ENCODE data around the gene SMARCAD1.

SMARCAD1 gene

DNA sequence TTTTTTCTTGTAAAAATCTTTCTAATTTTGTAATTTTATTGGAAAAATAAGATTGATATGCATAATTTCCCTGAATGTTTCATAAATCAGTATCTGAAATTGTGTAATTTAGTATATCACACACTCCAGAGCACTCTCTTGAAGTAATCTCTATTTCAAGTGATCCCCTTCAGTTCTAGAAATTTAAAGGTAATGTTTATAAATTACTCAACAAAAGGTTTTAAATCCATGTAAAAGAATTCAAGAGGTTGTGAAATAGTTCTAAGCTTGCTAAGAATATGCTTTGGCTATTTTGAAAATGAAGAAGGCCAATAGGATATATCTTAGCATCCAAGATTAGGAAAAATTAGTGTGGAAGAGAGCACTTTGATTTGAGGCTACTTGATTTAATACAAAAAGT lies 28.2 kb downstream of the SMARCAD1 start:
- Histone ChIP-seq H3K9me3 (ENCODE audit: insufficient read depth, low read depth, low read length) (no peaks in the 10 kb centered on the region), H3K4me3 (ENCODE audit: low read length) (no peak overlapping the region), H3K4me1 (ENCODE audit: insufficient read depth, low read length) (no peaks in the 10 kb centered on the region), H3K27ac (ENCODE audit: low read length) (no peak overlapping the region), H3K27me3 (ENCODE audit: insufficient read depth, low read length) (no peaks in the 10 kb centered on the region), H3K36me3 (ENCODE audit: insufficient read depth, low read depth, low read length) (peaks cover 97% of the 10 kb centered on the region), H3K9ac (ENCODE audit: low read depth, low read length) (no peak overlapping the region)

DNA sequence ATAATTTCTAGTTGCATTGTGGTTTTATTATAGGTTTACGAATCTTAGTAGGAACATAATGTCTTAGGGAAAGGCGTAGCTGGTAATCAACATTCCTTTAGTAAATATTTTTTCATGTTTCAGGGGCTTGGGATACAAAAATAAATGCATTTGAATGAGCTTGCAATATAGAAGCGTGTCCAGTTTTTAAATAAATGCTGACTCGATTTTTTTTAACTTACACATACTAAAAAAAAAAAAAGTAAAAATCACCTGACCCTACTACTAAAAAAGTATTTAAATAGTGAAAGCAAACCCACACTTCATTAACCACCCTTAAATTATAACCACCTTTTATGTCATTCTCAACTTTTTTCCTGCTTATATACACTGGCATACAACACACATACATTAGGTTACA lies 29.6 kb downstream of the SMARCAD1 start:
- no peaks in the 10 kb centered on the region for H3K9me3 ChIP-seq (ENCODE audit: insufficient read depth, low read depth, low read length)
- no peak overlapping the region for H3K27ac ChIP-seq (ENCODE audit: low read length)
- peaks cover 99% of the 10 kb centered on the region for H3K36me3 ChIP-seq (ENCODE audit: insufficient read depth, low read depth, low read length)
- H3K4me3 ChIP-seq (ENCODE audit: low read length), result no peak overlapping the region
- H3K9ac ChIP-seq (ENCODE audit: low read depth, low read length), result no peak overlapping the region
- H3K27me3 ChIP-seq (ENCODE audit: insufficient read depth, low read length), result no peaks in the 10 kb centered on the region
- no peaks in the 10 kb centered on the region for H3K4me1 ChIP-seq (ENCODE audit: insufficient read depth, low read length)

DNA sequence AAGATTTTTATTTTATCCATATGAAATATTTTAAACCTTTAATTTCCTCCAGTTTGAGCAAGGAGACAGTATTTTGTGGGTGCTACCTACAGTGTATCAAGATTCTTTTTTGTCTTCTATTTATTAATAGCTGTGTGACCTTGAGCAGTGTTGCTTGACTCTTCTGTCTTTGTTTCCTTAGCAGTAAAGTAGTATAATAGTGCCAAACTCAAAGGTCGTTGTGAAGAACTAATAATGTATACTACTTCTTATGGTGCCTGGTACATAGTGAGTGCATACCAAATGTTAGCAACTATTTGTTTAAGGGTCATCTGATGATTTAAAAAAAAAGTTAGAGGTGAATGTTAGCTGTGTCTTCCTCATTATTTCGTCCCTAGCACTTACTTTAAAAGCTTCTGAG lies 30.5 kb downstream of the SMARCAD1 start:
- Histone ChIP-seq H3K27ac (ENCODE audit: low read length) (no peak overlapping the region), H3K27me3 (ENCODE audit: insufficient read depth, low read length) (no peaks in the 10 kb centered on the region), H3K9ac (ENCODE audit: low read depth, low read length) (no peak overlapping the region), H3K4me1 (ENCODE audit: insufficient read depth, low read length) (no peaks in the 10 kb centered on the region), H3K9me3 (ENCODE audit: insufficient read depth, low read depth, low read length) (no peaks in the 10 kb centered on the region), H3K36me3 (ENCODE audit: insufficient read depth, low read depth, low read length) (peaks cover 100% of the 10 kb centered on the region), H3K4me3 (ENCODE audit: low read length) (no peak overlapping the region)

DNA sequence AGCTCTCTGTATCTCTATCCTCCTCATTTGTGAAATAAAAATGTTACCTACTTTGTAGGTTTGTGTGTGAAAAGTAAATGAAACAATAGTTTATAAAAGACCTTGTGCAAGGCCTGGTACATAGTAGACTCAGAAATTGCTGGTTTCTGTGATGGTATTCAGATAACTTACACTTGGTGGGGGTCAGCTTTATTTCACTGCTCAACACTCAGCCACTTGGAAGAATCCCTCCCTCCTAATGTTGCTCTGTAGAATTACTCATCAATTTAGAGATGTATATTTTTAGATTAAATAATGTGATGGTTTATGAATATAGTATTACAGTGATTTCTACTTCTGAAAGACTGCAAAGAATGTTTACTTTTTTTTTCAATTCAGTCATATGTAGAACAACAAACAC lies 32.7 kb downstream of the SMARCAD1 start:
- no peaks in the 10 kb centered on the region for H3K27me3 ChIP-seq (ENCODE audit: insufficient read depth, low read length)
- no peaks in the 10 kb centered on the region for H3K4me1 ChIP-seq (ENCODE audit: insufficient read depth, low read length)
- no peak overlapping the region for H3K4me3 ChIP-seq (ENCODE audit: low read length)
- no peak overlapping the region for H3K9ac ChIP-seq (ENCODE audit: low read depth, low read length)
- no peak overlapping the region for H3K27ac ChIP-seq (ENCODE audit: low read length)
- peaks cover 100% of the 10 kb centered on the region for H3K36me3 ChIP-seq (ENCODE audit: insufficient read depth, low read depth, low read length)
- no peaks in the 10 kb centered on the region for H3K9me3 ChIP-seq (ENCODE audit: insufficient read depth, low read depth, low read length)

DNA sequence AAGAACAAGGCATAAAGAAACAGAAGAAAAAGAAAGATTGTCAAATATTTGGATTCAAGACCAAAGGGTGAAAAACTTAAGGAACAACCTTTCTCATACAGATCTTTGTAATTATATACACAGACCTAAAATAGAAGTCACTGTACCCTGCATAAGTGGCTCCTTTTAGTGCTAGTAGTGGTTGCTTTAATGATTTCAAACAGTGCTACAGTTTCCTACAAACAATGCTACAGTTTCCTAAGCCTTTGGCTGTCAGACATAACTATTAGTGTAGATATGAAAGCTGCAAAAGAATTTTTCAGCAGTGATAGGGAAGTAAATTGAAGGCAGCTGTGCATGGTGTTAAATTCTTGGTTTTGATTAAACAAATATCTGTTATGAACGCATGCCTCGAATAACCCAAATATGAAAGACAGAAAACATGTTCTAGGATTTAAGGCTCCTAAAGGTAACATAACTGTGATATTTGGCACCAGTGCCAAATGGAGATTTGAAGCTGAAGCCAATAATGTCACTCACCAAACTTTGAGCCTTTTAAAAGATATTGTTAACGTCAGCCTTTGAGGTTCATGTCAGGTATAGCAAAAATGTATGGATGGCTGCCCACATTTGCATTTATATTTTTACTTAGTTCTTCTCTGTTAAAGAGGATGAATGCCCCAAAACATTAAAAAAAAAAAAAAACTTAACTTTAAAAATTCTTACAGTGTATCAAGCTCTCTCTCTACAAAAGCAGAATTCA lies 36.6 kb downstream of the SMARCAD1 start:
- H3K4me1 ChIP-seq (ENCODE audit: insufficient read depth, low read length), result no peaks in the 10 kb centered on the region
- no peak overlapping the region for H3K9ac ChIP-seq (ENCODE audit: low read depth, low read length)
- no peaks in the 10 kb centered on the region for H3K9me3 ChIP-seq (ENCODE audit: insufficient read depth, low read depth, low read length)
- no peak overlapping the region for H3K4me3 ChIP-seq (ENCODE audit: low read length)
- H3K27me3 ChIP-seq (ENCODE audit: insufficient read depth, low read length), result no peaks in the 10 kb centered on the region
- peaks cover 99% of the 10 kb centered on the region for H3K36me3 ChIP-seq (ENCODE audit: insufficient read depth, low read depth, low read length)
- no peak overlapping the region for H3K27ac ChIP-seq (ENCODE audit: low read length)

DNA sequence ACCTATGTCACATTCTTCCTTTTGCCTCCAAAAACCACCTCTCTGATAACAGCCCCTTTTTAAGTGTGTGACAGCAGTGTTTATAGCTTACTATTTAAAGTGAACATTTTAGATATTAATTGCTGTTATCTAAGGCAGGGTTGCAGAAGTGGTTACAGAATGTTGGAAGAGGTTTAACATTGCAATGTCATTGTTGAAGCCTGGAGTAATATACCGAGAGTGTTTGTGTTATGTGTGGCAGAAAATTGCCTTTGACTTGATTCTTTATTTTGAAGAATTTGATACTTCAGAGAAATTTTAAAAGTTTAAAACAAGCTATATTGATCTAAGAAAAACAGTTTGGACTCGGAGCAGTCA lies 37.1 kb downstream of the SMARCAD1 start:
- Histone ChIP-seq H3K4me1 (ENCODE audit: insufficient read depth, low read length) (no peaks in the 10 kb centered on the region), H3K27ac (ENCODE audit: low read length) (no peak overlapping the region), H3K36me3 (ENCODE audit: insufficient read depth, low read depth, low read length) (peaks cover 99% of the 10 kb centered on the region)

DNA sequence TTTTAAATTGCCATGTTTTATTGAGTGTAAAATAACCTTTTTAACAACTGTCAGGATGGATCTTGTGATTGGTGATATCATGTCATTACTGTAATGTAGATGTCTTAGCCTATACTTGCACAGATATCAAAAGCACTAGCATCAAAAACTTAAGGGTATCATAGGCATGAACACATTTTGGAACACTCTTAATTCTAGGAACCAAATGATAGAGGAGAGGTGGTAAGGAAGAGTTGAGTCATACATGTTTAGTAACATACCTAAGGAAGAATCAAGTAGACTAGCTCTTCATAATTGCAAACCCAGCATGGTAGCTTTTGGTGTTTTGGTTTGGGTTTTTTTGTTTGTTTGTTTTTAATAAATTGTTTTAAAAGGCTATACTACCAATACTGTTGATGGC lies 43.4 kb downstream of the SMARCAD1 start:
- Histone ChIP-seq H3K4me1 (ENCODE audit: insufficient read depth, low read length) (no peaks in the 10 kb centered on the region), H3K9ac (ENCODE audit: low read depth, low read length) (no peak overlapping the region), H3K27ac (ENCODE audit: low read length) (no peak overlapping the region), H3K27me3 (ENCODE audit: insufficient read depth, low read length) (no peaks in the 10 kb centered on the region), H3K36me3 (ENCODE audit: insufficient read depth, low read depth, low read length) (peaks cover 89% of the 10 kb centered on the region), H3K9me3 (ENCODE audit: insufficient read depth, low read depth, low read length) (no peaks in the 10 kb centered on the region), H3K4me3 (ENCODE audit: low read length) (no peak overlapping the region)

More for the DNA sequence above, 37.1 kb downstream of the SMARCAD1 start:
- Histone ChIP-seq H3K4me3 (ENCODE audit: low read length) (no peak overlapping the region), H3K9ac (ENCODE audit: low read depth, low read length) (no peak overlapping the region), H3K9me3 (ENCODE audit: insufficient read depth, low read depth, low read length) (no peaks in the 10 kb centered on the region), H3K27me3 (ENCODE audit: insufficient read depth, low read length) (no peaks in the 10 kb centered on the region)

DNA sequence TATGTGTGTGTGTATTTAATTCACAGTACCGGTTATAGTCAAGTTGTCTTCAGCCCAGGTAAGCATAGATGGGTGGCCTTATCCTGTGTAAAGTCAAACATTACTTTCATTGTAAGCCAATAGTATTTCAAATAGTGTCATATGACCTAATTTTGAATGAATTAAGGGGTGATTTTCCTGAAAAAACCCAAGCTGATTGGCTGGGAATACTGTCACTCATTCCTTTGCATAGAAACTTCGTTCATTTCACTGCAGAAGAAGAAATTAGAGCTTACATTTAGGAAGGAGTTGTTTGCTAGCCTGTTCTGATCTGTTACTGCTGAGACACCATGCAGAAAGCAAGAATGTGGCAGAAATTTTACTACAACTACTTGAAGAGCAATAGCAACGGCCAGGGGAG lies 45.4 kb downstream of the SMARCAD1 start:
- Histone ChIP-seq H3K9ac (ENCODE audit: low read depth, low read length) (no peak overlapping the region), H3K36me3 (ENCODE audit: insufficient read depth, low read depth, low read length) (peaks cover 82% of the 10 kb centered on the region), H3K4me1 (ENCODE audit: insufficient read depth, low read length) (no peaks in the 10 kb centered on the region), H3K27ac (ENCODE audit: low read length) (no peak overlapping the region), H3K4me3 (ENCODE audit: low read length) (no peak overlapping the region), H3K9me3 (ENCODE audit: insufficient read depth, low read depth, low read length) (no peaks in the 10 kb centered on the region), H3K27me3 (ENCODE audit: insufficient read depth, low read length) (no peaks in the 10 kb centered on the region)

DNA sequence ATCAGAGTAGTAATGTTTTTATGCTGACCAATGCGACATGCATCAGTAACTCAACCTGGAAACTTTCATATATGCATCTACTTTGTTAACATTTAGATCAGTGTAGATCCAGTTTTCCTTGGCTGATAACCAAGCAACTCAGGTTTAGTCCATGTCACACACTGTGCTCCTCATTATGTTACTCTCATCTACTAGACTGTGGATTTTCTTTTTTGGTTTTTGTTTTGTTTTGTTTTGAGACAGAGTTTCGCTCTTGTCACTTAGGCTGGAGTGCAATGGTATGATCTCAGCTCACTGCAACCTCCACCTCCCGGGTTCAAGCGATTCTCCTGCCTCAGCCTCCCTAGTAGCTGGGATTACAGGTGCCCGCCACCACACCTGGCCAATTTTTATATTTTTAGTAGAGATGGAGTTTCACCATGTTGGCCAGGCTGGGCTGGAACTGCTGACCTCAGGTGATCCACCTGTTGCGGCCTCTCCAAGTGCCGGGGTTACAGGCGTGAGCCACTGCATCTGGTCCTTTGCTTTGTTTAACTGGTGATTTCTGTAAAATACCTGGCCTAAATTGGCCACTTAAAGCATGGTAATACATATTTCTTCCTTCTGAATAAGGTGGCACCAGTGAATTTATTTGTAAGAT lies 48.6 kb downstream of the SMARCAD1 start:
- Histone ChIP-seq H3K27me3 (ENCODE audit: insufficient read depth, low read length) (no peaks in the 10 kb centered on the region), H3K4me3 (ENCODE audit: low read length) (no peak overlapping the region), H3K9ac (ENCODE audit: low read depth, low read length) (no peak overlapping the region), H3K9me3 (ENCODE audit: insufficient read depth, low read depth, low read length) (no peaks in the 10 kb centered on the region), H3K27ac (ENCODE audit: low read length) (no peak overlapping the region), H3K36me3 (ENCODE audit: insufficient read depth, low read depth, low read length) (peaks cover 68% of the 10 kb centered on the region), H3K4me1 (ENCODE audit: insufficient read depth, low read length) (no peaks in the 10 kb centered on the region)

DNA sequence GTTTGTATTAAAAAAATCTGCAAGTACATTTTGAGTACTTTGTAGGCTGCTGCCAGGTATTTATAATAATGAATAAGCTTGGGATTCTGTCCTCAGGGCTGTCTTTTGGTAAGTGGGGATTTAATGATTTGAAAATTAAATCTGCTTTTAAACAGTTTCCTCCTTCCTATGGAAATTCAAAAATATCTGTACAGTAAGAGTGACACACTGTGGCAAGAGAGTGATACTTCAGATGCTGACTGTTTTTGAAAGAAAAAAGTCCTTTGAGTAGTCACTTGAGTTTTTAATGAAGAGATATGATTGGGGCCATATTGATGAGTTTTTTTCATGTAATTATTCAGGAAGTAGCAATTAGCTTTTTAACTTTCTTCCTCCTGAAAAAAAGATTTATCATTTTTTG lies 49.2 kb downstream of the SMARCAD1 start:
- peaks cover 66% of the 10 kb centered on the region for H3K36me3 ChIP-seq (ENCODE audit: insufficient read depth, low read depth, low read length)
- H3K9ac ChIP-seq (ENCODE audit: low read depth, low read length), result no peak overlapping the region
- H3K4me3 ChIP-seq (ENCODE audit: low read length), result no peak overlapping the region
- no peaks in the 10 kb centered on the region for H3K4me1 ChIP-seq (ENCODE audit: insufficient read depth, low read length)
- H3K27ac ChIP-seq (ENCODE audit: low read length), result no peak overlapping the region
- no peaks in the 10 kb centered on the region for H3K27me3 ChIP-seq (ENCODE audit: insufficient read depth, low read length)
- no peaks in the 10 kb centered on the region for H3K9me3 ChIP-seq (ENCODE audit: insufficient read depth, low read depth, low read length)

DNA sequence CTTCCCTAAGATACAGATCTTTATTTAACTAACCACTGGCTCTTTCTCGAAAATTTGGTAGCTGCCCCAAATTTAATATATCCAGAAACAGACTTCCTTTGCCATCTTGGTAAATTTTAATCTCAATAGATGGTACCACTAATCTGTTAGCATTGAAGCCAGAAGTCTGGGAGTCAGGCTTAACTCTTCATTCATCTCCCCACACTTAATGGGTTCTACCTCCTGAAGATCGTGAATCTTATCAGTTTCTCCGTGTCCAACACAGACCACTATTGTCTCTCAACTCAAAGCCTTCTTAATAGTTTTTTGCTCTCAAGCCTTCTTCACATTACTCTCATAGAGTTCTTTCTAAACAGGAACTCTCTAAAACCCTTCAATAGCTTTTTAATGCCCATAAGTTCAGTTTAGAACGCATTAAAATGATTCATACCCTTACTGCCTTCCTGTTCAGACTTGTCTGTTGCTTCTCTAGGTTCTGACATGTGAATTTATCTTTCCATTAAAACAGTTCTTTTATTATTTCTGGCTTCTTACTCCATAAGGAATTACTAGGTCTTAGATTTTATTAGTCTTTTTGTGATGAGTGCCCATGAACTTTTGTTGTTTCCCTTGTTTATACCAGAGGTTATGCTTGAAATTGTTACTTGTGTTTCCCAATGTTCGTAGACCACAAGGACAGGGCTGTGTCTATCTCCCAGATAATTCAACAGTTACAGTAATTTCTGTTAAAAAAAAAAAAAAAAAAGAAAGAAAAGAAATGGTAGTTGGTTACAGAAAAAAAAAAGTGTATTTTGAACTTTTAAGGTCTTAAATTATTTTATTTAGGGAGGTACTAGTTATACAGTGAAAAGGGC lies 54.7 kb downstream of the SMARCAD1 start:
- no peaks in the 10 kb centered on the region for H3K4me1 ChIP-seq (ENCODE audit: insufficient read depth, low read length)
- H3K36me3 ChIP-seq (ENCODE audit: insufficient read depth, low read depth, low read length), result peaks cover 66% of the 10 kb centered on the region
- H3K9me3 ChIP-seq (ENCODE audit: insufficient read depth, low read depth, low read length), result no peaks in the 10 kb centered on the region
- H3K9ac ChIP-seq (ENCODE audit: low read depth, low read length), result no peak overlapping the region
- H3K4me3 ChIP-seq (ENCODE audit: low read length), result no peak overlapping the region
- H3K27ac ChIP-seq (ENCODE audit: low read length), result no peak overlapping the region
- no peaks in the 10 kb centered on the region for H3K27me3 ChIP-seq (ENCODE audit: insufficient read depth, low read length)

DNA sequence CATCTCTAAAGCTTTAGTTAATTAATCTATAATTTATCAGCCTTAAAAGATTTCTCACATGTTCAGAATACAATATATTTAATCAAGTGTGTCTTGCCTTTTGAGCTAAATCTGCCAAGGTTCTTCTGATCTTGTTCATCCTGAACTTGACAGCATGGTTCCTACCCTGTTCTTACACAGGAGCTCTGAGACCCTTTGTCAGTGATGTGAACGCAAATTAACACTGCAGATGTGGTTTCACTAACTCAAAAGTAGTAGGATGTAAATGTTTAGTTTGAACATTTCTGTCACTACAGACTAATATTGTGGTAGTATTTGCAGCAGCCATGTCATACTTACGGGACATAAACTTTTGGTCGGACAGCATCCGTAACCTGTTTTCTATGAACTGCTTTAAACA lies 59.4 kb downstream of the SMARCAD1 start:
- Histone ChIP-seq H3K4me1 (ENCODE audit: insufficient read depth, low read length) (no peaks in the 10 kb centered on the region), H3K9ac (ENCODE audit: low read depth, low read length) (no peak overlapping the region), H3K36me3 (ENCODE audit: insufficient read depth, low read depth, low read length) (peaks cover 86% of the 10 kb centered on the region), H3K4me3 (ENCODE audit: low read length) (no peak overlapping the region), H3K9me3 (ENCODE audit: insufficient read depth, low read depth, low read length) (no peaks in the 10 kb centered on the region), H3K27ac (ENCODE audit: low read length) (no peak overlapping the region), H3K27me3 (ENCODE audit: insufficient read depth, low read length) (no peaks in the 10 kb centered on the region)

Data from iPS-20b (cell line).